Measurements from ENCODE around the gene SFMBT2.

GRCh38 chr10:7419998-7420397 is 9.2 kb upstream of the SFMBT2 start:
- TF ChIP-seq CTCF (IDR thresholded peaks at IDR 0.05) (no peak), POLR2A (IDR thresholded peaks at IDR 0.05) (no peak)

Data from suprapubic skin (tissue), 3 donors.